ENCODE data around the gene ADH1C. TPM values are rescaled to one million over a fixed set of nuclear protein-coding genes. Genes with fewer than 3 reads are reported as not detected.
A peak's percentile ranks its signal among the peaks of the same experiment; 100 is the strongest.

Gene ADH1C
- total RNA-seq, 4 donors from 2014 or later: 28.1 to 496 (median 231) TPM

DNA sequence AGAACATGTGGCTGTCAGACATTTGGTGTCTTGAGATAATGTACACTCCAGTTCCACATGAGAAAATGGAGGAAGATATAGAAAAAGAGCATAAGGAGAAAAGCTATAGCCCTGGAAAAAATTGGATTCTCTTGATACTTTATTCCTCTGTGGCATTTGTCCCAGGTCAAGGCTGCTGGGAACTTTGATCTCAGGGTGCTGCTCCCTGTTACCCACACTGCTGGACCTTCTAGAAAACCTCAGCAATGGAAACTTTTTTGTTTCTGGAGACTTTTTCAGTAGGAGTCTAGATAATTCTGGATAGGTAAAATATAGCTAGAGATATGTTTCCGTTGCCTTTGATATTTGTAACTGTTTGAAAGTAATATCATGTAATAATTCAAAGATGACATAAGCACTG, 11.1 kb downstream of the ADH1C start:
- 80 to 89% methylated on average over 1 of the region's 1 CpG for WGBS, 2 donors (ENCODE audit: low coverage in 1 of 2)
- H3K4me1 ChIP-seq: no peaks in the 10 kb centered on the region
- DNase-seq: no peak
- in situ Hi-C loops (cut with MboI; ENCODE audit: low pct_ligation_motif_present in 1 of 4, low pct_unique_long_range_greater_than_20kb in 1 of 4, low sequenced_read_pairs in 3 of 4) (no loop called here), intact Hi-C loops (cut with DNase I; ENCODE audit: low total_unique reads) (no loop called here)
- no peak for TF ChIP-seq POLR2AphosphoS5 (IDR thresholded peaks at IDR 0.05)
- TF ChIP-seq, protein P1, sequence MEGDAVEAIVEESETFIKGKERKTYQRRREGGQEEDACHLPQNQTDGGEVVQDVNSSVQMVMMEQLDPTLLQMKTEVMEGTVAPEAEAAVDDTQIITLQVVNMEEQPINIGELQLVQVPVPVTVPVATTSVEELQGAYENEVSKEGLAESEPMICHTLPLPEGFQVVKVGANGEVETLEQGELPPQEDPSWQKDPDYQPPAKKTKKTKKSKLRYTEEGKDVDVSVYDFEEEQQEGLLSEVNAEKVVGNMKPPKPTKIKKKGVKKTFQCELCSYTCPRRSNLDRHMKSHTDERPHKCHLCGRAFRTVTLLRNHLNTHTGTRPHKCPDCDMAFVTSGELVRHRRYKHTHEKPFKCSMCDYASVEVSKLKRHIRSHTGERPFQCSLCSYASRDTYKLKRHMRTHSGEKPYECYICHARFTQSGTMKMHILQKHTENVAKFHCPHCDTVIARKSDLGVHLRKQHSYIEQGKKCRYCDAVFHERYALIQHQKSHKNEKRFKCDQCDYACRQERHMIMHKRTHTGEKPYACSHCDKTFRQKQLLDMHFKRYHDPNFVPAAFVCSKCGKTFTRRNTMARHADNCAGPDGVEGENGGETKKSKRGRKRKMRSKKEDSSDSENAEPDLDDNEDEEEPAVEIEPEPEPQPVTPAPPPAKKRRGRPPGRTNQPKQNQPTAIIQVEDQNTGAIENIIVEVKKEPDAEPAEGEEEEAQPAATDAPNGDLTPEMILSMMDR (IDR thresholded peaks at IDR 0.05): no peak
- no peak for TF ChIP-seq POLR2A (IDR thresholded peaks at IDR 0.05)
- no peak for TF ChIP-seq EP300 (IDR thresholded peaks at IDR 0.05; ENCODE audit: low read depth)
- peaks cover 0 to 5% (median 1%) of the 10 kb centered on the region in 4 donors for H3K36me3 ChIP-seq
- H3K27ac ChIP-seq: no peak overlapping the region
- no peaks in the 10 kb centered on the region for H3K9me3 ChIP-seq
- H3K4me3 ChIP-seq: no peak overlapping the region
- no peaks in the 10 kb centered on the region for H3K27me3 ChIP-seq

DNA sequence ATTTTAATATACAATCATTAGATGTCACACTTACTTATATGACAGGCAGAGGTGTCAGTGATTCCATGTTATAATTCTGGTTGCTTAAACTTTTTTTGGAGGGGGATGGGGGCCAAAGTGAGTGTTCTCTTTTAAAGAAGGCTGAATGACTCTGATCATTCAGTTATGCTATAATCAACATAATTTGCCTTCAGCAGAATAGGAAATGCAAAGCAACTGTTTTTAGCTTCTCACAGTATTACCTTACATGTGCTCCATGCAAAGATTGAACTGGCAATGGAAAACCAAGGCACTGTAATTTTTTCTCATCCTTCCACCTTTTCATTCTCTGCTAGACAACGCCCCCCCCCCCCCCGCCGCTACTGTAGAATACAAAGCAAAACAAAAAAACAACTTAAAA, 13.4 kb downstream of the ADH1C start:
- Histone ChIP-seq H3K36me3 (peaks cover 0 to 5% (median 0%) of the 10 kb centered on the region in 4 donors), H3K27ac (no peak overlapping the region), H3K4me1 (no peaks in the 10 kb centered on the region), H3K9me3 (no peaks in the 10 kb centered on the region), H3K4me3 (no peak overlapping the region), H3K27me3 (no peaks in the 10 kb centered on the region)
- TF ChIP-seq, protein P1 (IDR thresholded peaks at IDR 0.05): no peak
- TF ChIP-seq POLR2AphosphoS5 (IDR thresholded peaks at IDR 0.05) (no peak), POLR2A (IDR thresholded peaks at IDR 0.05) (no peak)
- DNase-seq: no peak
- WGBS, 2 donors (ENCODE audit: low coverage in 1 of 2): 90% methylated on average over 3 of the region's 3 CpGs; no CpG with 5 or more reads in 1 of the 2 donors
- in situ Hi-C loops (cut with MboI; ENCODE audit: low pct_ligation_motif_present in 1 of 4, low pct_unique_long_range_greater_than_20kb in 1 of 4, low sequenced_read_pairs in 3 of 4): no loop called here
- intact Hi-C loops (cut with DNase I; ENCODE audit: low total_unique reads): no loop called here

DNA sequence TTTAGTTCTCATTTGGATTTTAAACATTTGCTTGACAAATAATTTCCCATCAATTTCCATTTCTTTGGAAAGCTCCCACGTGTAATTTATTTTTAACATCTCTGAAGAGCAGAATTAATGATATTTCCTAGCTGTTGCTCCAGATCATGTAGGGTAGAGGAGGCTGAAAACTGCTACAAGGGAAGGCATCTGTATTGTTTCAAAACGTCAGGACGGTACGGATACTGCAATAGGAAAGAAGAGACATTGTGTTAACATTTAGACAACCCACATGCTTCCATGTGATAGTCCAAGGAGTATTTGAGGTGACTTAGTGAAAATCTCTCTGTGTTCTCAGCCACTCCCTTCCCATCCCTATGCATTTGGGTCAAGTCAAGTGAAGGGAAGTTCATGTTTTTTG, 16.0 kb downstream of the ADH1C start:
- intact Hi-C loops (cut with DNase I; ENCODE audit: low total_unique reads) (no loop called here), in situ Hi-C loops (cut with MboI; ENCODE audit: low pct_ligation_motif_present in 1 of 4, low pct_unique_long_range_greater_than_20kb in 1 of 4, low sequenced_read_pairs in 3 of 4) (no loop called here)
- H3K9me3 ChIP-seq: no peaks in the 10 kb centered on the region
- no peaks in the 10 kb centered on the region for H3K4me1 ChIP-seq
- peaks cover 0 to 1% (median 0%) of the 10 kb centered on the region in 4 donors for H3K36me3 ChIP-seq
- H3K27ac ChIP-seq: no peak overlapping the region
- peak in 1 of 3 donors; percentile 38 for TF ChIP-seq POLR2AphosphoS5 (IDR thresholded peaks at IDR 0.05)
- no peak for TF ChIP-seq POLR2A (IDR thresholded peaks at IDR 0.05)
- TF ChIP-seq, protein P1 (IDR thresholded peaks at IDR 0.05): no peak
- DNase-seq: no peak
- no peak overlapping the region for H3K4me3 ChIP-seq
- whole genome bisulfite sequencing, 2 donors (ENCODE audit: low coverage in 1 of 2): 62 to 70% methylated on average over 4 of the region's 4 CpGs
- no peaks in the 10 kb centered on the region for H3K27me3 ChIP-seq

DNA sequence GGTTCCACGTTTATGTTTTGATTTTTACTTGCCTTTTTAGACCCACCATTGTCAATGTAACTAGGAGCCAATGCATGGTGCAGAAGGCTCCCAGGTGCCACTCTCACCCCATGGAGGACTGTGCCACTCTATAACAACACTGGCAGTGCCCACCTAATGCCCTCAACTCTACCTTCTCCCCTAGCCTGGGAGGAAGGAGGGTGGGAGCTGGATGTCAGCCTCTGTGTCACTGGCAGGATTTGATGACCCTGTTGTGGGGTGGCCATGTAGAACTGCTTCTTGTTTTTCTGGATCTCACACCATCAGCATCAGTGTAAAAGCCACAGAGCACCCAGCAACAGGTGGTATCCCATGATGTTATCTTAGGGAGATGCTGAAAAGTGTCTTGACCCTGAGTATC, 17.7 kb downstream of the ADH1C start:
- intact Hi-C loops (cut with DNase I; ENCODE audit: low total_unique reads) (no loop called here), in situ Hi-C loops (cut with MboI; ENCODE audit: low pct_ligation_motif_present in 1 of 4, low pct_unique_long_range_greater_than_20kb in 1 of 4, low sequenced_read_pairs in 3 of 4) (no loop called here)
- Histone ChIP-seq H3K27me3 (no peaks in the 10 kb centered on the region), H3K4me3 (no peak overlapping the region), H3K4me1 (no peaks in the 10 kb centered on the region), H3K36me3 (no peaks in the 10 kb centered on the region), H3K9me3 (no peaks in the 10 kb centered on the region), H3K27ac (no peak overlapping the region)
- DNase-seq: no peak
- TF ChIP-seq POLR2A (IDR thresholded peaks at IDR 0.05) (no peak), POLR2AphosphoS5 (IDR thresholded peaks at IDR 0.05) (no peak), EP300 (IDR thresholded peaks at IDR 0.05; ENCODE audit: low read depth) (no peak)
- TF ChIP-seq, protein P1 (IDR thresholded peaks at IDR 0.05): no peak
- 56% methylated on average over 1 of the region's 1 CpG; no CpG with 5 or more reads in 1 of the 2 donors for WGBS, 2 donors (ENCODE audit: low coverage in 1 of 2)
